Fibroblast of lung (primary cell): Measurements from ENCODE around the gene POLR2A. TPM values are rescaled to one million over a fixed set of nuclear protein-coding genes. Genes with fewer than 3 reads are reported as not detected.
A peak's percentile ranks its signal among the peaks of the same experiment; 100 is the strongest.

ENCODE experiments used
- DNase-seq, 2 donors: peaks; one replicate each; pipeline versions ENCODE4 v3.0.0 to v3.0.0-alpha.2; 2010; ENCODE audit warnings: low read depth in 2 of 2
- H2AFZ ChIP-seq: 2 replicates; pipeline ENCODE4 v1.5.1; 2012; ENCODE audit warnings: low read length, control low read depth, inconsistent platforms
- H3K27ac ChIP-seq: 2 replicates; pipeline ENCODE4 v1.5.1; 2011; ENCODE audit warnings: low read length, control low read depth; ENCODE audit not compliant: insufficient read depth
- H3K27me3 ChIP-seq: 2 replicates; pipeline ENCODE4 v1.5.1; 2011; ENCODE audit warnings: mild to moderate bottlenecking, low read length; ENCODE audit not compliant: control insufficient read depth, insufficient read depth
- H3K36me3 ChIP-seq: 2 replicates; pipeline ENCODE4 v1.5.1; 2011; ENCODE audit warnings: low read length; ENCODE audit not compliant: control insufficient read depth, insufficient read depth
- H3K4me1 ChIP-seq: 2 replicates; pipeline ENCODE4 v1.5.1; 2011; ENCODE audit warnings: low read length; ENCODE audit not compliant: control insufficient read depth, insufficient read depth; ENCODE audit errors: extremely low read depth
- H3K4me2 ChIP-seq: 2 replicates; pipeline ENCODE4 v1.5.1; 2011; ENCODE audit warnings: low read length, control low read depth; ENCODE audit not compliant: insufficient read depth; ENCODE audit errors: extremely low read depth
- H3K4me3 ChIP-seq, 4 experiments: fragments of 200-600 bp in 1 of 4; sonication (generic) in 1 of 4; replicated peaks in 1 of 4; 2 replicates each; pipeline ENCODE4 v1.5.1; 2011 to 2016; ENCODE audit warnings: low read length in 4 of 4, low read depth in 3 of 4, mild to moderate bottlenecking in 3 of 4, control low read depth in 2 of 4, inconsistent platforms in 1 of 4, mixed read lengths in 1 of 4; ENCODE audit not compliant: insufficient read depth in 1 of 4; ENCODE audit errors: control extremely low read depth in 1 of 4
- H3K79me2 ChIP-seq: 2 replicates; pipeline ENCODE4 v1.5.1; 2012; ENCODE audit warnings: mild to moderate bottlenecking, low read length, inconsistent platforms; ENCODE audit not compliant: control insufficient read depth, insufficient read depth
- H3K9ac ChIP-seq: 2 replicates; pipeline ENCODE4 v1.5.1; 2011; ENCODE audit warnings: mild to moderate bottlenecking, low read length, control low read depth; ENCODE audit not compliant: insufficient read depth
- H3K9me3 ChIP-seq: 2 replicates; pipeline ENCODE4 v1.5.1; 2012; ENCODE audit warnings: low read depth, low read length; ENCODE audit not compliant: control insufficient read depth, insufficient read depth
- H4K20me1 ChIP-seq: 2 replicates; pipeline ENCODE4 v1.5.1; 2011; ENCODE audit warnings: low read length; ENCODE audit not compliant: control insufficient read depth, insufficient read depth; ENCODE audit errors: extremely low read depth
- EZH2 ChIP-seq: IDR thresholded peaks from 2 replicates; pipeline ENCODE4 v1.5.1; 2012; ENCODE audit warnings: low read length, control low read depth, mild to moderate bottlenecking; ENCODE audit errors: missing control alignments
- polyA plus RNA-seq, 2 donors: library from polyadenylated mRNA; depleted of rRNA in 1 of 2; stranded (reverse) in 1 of 2; unstranded in 1 of 2; fragments of >200 nt; gene quantifications; 2 replicates each; pipeline ENCODE4 v1.2.1, GENCODE V29; 2011 to 2012; ENCODE audit warnings: missing spikeins in 1 of 2
- total RNA-seq: library from RNA; depleted of rRNA; stranded (reverse); fragments of >200 nt; gene quantifications from 2 replicates; pipeline ENCODE4 v1.2.1, GENCODE V29; 2014
- TF ChIP-seq, protein P1 (sequence below), 2 donors: IDR thresholded peaks in 1 of 2; conservative IDR thresholded peaks in 1 of 2; 1 replicate in 1 of 2; 2 replicates in 1 of 2; pipeline ENCODE4 v1.5.1; 2011 to 2012; ENCODE audit warnings: low read length in 2 of 2, control low read depth in 1 of 2, inconsistent platforms in 1 of 2, low read depth in 1 of 2, mild to moderate bottlenecking in 1 of 2

Gene POLR2A
- total and polyA plus RNA-seq, 2 donors (not counting 1 experiment from before 2014, with no cell fraction given) = 7.1 to 75.8 TPM

- Histone ChIP-seq H3K27ac (no peak overlapping the region), H2AFZ (no peak overlapping the region), H3K4me1 (no peaks in the 10 kb centered on the region), H3K4me3 (no peak overlapping the region), H3K9me3 (no peaks in the 10 kb centered on the region), H3K79me2 (no peaks in the 10 kb centered on the region), H3K36me3 (peaks cover 38% of the 10 kb centered on the region), H3K4me2 (no peak overlapping the region), H3K27me3 (no peaks in the 10 kb centered on the region), H4K20me1 (no peaks in the 10 kb centered on the region), H3K9ac (no peak overlapping the region)
- no peak for TF ChIP-seq EZH2
- TF ChIP-seq, protein P1, sequence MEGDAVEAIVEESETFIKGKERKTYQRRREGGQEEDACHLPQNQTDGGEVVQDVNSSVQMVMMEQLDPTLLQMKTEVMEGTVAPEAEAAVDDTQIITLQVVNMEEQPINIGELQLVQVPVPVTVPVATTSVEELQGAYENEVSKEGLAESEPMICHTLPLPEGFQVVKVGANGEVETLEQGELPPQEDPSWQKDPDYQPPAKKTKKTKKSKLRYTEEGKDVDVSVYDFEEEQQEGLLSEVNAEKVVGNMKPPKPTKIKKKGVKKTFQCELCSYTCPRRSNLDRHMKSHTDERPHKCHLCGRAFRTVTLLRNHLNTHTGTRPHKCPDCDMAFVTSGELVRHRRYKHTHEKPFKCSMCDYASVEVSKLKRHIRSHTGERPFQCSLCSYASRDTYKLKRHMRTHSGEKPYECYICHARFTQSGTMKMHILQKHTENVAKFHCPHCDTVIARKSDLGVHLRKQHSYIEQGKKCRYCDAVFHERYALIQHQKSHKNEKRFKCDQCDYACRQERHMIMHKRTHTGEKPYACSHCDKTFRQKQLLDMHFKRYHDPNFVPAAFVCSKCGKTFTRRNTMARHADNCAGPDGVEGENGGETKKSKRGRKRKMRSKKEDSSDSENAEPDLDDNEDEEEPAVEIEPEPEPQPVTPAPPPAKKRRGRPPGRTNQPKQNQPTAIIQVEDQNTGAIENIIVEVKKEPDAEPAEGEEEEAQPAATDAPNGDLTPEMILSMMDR (conservative IDR thresholded peaks at IDR 0.05 in 1 of 2, IDR thresholded peaks at IDR 0.05 in 1 of 2; ENCODE audit: low read depth in 1 of 2, low read length in 2 of 2) = no peak
- no peak for DNase-seq
These were observed 18.1 kb downstream of the POLR2A start for GRCh38 chr17:7502171-7502847.

DNA sequence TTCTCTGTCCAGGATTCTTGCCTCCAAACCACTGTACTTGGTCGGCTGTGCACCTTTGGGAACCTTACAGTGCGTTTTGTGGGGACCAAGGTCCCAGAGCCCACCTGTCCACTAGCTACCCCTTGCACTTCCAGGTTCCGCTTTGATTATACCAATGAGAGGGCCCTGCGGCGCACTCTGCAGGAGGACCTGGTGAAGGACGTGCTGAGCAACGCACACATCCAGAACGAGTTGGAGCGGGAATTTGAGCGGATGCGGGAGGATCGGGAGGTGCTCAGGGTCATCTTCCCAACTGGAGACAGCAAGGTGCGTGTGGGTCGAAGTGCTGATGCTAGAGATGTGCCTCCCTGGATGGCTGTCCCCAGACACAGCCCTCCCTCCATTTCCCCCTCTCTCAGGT lies 18.8 kb downstream of the POLR2A start:
- TF ChIP-seq, protein P1 (conservative IDR thresholded peaks at IDR 0.05 in 1 of 2, IDR thresholded peaks at IDR 0.05 in 1 of 2; ENCODE audit: low read depth in 1 of 2, low read length in 2 of 2) = peak; percentile 6 to 35
- TF ChIP-seq EZH2 = no peak
- Histone ChIP-seq H3K4me3 (no peak overlapping the region), H3K79me2 (no peaks in the 10 kb centered on the region), H4K20me1 (no peaks in the 10 kb centered on the region), H3K27me3 (no peaks in the 10 kb centered on the region), H2AFZ (no peak overlapping the region), H3K9ac (no peak overlapping the region), H3K9me3 (no peaks in the 10 kb centered on the region), H3K27ac (no peak overlapping the region), H3K4me2 (no peak overlapping the region), H3K4me1 (no peaks in the 10 kb centered on the region), H3K36me3 (peaks cover 31% of the 10 kb centered on the region)
- DNase-seq = no peak

- H2AFZ ChIP-seq = no peak overlapping the region
- H3K79me2 ChIP-seq = no peaks in the 10 kb centered on the region
- H3K36me3 ChIP-seq = peaks cover 30% of the 10 kb centered on the region
- no peak for DNase-seq
- H3K27ac ChIP-seq = no peak overlapping the region
- no peak overlapping the region for H3K4me3 ChIP-seq
- no peaks in the 10 kb centered on the region for H3K4me1 ChIP-seq
- H4K20me1 ChIP-seq = no peaks in the 10 kb centered on the region
- H3K9me3 ChIP-seq = no peaks in the 10 kb centered on the region
- no peaks in the 10 kb centered on the region for H3K27me3 ChIP-seq
- H3K9ac ChIP-seq = no peak overlapping the region
- TF ChIP-seq, protein P1 (conservative IDR thresholded peaks at IDR 0.05 in 1 of 2, IDR thresholded peaks at IDR 0.05 in 1 of 2; ENCODE audit: low read depth in 1 of 2, low read length in 2 of 2) = no peak
- TF ChIP-seq EZH2 = no peak
- no peak overlapping the region for H3K4me2 ChIP-seq
These were observed 19.4 kb downstream of the POLR2A start for GRCh38 chr17:7503521-7503920.
